ENCODE measurements around the gene ANTXR1.

GRCh38 chr2:69061525-69061924 is 48.5 kb downstream of the ANTXR1 start:
- TF ChIP-seq, protein P1, sequence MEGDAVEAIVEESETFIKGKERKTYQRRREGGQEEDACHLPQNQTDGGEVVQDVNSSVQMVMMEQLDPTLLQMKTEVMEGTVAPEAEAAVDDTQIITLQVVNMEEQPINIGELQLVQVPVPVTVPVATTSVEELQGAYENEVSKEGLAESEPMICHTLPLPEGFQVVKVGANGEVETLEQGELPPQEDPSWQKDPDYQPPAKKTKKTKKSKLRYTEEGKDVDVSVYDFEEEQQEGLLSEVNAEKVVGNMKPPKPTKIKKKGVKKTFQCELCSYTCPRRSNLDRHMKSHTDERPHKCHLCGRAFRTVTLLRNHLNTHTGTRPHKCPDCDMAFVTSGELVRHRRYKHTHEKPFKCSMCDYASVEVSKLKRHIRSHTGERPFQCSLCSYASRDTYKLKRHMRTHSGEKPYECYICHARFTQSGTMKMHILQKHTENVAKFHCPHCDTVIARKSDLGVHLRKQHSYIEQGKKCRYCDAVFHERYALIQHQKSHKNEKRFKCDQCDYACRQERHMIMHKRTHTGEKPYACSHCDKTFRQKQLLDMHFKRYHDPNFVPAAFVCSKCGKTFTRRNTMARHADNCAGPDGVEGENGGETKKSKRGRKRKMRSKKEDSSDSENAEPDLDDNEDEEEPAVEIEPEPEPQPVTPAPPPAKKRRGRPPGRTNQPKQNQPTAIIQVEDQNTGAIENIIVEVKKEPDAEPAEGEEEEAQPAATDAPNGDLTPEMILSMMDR (IDR thresholded peaks at IDR 0.05) = no peak
- no peak for TF ChIP-seq TAF1 (IDR thresholded peaks at IDR 0.05; ENCODE audit: borderline replicate concordance, low read depth, low read length)
- TF ChIP-seq RFX5 (IDR thresholded peaks at IDR 0.05; ENCODE audit: low read length) = no peak
- TF ChIP-seq RXRA (IDR thresholded peaks at IDR 0.05; ENCODE audit: borderline replicate concordance, low read depth) = no peak
- no peak for TF ChIP-seq IRF3 (IDR thresholded peaks at IDR 0.05; ENCODE audit: low read depth, low read length)
- no peak for TF ChIP-seq EZH2phosphoT487 (IDR thresholded peaks at IDR 0.05; ENCODE audit: borderline replicate concordance, low read depth)
- TF ChIP-seq POLR2AphosphoS5 (IDR thresholded peaks at IDR 0.05; ENCODE audit: low read depth, low read length) = no peak
- no peak for TF ChIP-seq NRF1 (IDR thresholded peaks at IDR 0.05; ENCODE audit: low read depth, low read length)
- no peak for TF ChIP-seq SMC3 (IDR thresholded peaks at IDR 0.05; ENCODE audit: low read depth, low read length)
- TF ChIP-seq EP300 (IDR thresholded peaks at IDR 0.05; ENCODE audit: borderline replicate concordance in 1 of 2, low read depth in 1 of 2, low read length in 1 of 2) = no peak
- TF ChIP-seq RAD21 (IDR thresholded peaks at IDR 0.05; ENCODE audit: low read length) = no peak

Measured in SK-N-SH (cell line).